Measurements from ENCODE around the gene ZNF541.
"Not testable (repeated sequence)": the region's sequence is repeated elsewhere in the genome, so short reads cannot be mapped to it uniquely, and the experiment has no call there.

The ZNF541 gene

GRCh38 chr19:47573071-47574026 is at the start of gene ZNF541:
ZNF541 (minus strand) TSS chr19:47573148; CDS start chr19:47555856, 17,292 bp downstream.
- DNase-seq = no peak

DNA sequence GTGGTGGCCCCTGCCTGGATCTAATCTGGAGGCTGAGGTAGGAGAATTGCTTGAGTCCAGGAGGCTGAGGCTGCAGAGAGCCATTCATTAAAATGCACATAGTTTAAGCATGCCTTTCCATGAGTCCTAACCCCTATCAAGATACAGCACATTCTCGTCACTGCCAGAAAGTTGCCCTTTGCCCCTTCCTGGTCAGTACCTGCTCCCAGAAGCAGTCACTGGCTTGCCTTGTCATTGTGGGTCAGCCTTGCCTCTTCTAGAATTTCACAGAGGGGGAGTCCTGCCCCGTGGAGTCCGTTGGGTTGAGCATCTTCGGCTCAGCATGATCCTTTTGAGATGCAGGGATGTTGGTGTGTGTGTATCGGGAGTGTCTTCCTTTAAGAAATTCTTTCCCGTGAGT is 46.8 kb upstream of the ZNF541 start:
- DNase-seq = no peak

DNA sequence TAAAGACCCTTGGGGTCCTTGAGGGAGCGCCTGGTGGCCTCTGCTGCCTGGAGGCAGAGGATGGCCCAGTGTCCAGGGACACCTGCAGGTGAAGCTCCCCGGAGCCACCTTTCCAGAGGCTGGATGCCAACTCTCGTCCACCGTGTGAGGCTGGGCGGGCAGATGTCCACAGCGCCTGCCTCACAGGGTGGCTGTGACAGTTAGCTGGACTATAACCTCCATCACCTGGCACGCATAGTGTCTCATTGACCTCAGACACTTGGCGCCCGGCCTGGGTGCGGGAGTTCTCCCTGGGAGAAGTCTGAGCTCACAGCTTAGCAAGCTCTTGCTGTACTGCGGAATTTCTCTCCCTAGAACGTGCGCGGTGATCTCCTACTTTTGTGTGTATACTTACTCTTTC is 45.8 kb upstream of the ZNF541 start:
- no peak for DNase-seq

DNA sequence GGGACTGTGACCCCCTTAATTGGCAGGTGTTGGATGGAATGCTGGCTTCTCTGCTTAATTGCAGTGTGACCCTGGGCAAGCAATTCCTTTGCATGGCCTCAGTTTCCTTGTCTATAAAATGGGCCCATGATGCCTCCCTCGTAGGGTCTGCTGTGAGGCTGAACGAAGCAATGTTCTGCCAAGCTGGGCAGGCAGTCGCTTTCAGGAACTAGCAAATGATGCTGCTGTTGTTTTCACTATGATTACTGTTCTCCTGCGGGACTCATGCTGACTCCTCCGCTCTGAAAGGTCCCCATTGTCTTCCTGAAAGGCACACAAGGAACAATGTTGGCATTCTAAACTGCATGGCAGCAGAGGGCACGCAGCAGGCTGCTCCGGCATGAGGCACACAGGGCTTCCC is 42.8 kb upstream of the ZNF541 start:
- no peak for DNase-seq

DNA sequence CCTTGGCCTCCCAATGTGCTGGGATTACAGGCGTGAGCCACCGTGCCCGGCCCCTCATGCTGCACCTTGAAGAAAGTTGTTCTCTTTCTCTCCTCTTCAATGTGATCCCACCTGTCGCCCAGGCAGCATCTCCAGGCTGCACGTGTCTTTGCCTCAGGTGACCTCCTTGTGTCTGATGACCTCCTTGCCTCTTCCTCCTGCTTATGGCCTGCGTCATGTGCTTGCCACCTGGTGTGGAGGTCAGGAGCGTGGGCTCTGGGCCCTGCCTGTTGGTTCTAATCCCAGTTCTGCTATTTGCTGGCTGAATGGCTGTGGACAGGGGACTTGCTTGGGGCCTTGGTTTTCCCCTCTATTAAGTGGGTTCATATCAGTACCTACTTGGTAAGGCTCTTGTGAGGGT is 42.3 kb upstream of the ZNF541 start:
- DNase-seq = no peak

- no peak for DNase-seq
Observed at GRCh38 chr19:47614559-47614958, 41.6 kb upstream of the ZNF541 start.

DNA sequence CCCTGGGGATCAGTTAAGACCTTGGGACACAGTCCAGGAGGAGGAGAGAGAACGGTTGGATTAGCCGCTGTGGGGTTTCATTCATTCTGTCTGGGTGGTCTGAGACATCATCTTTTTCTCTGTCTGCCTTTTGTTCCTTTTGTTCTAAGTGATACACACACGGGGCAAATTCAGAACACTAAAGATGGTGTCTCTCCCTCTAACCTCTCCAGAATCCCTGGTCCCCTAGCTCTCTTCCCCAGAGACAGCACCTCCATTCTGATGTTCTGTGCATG is 41.0 kb upstream of the ZNF541 start:
- no peak for DNase-seq

DNA sequence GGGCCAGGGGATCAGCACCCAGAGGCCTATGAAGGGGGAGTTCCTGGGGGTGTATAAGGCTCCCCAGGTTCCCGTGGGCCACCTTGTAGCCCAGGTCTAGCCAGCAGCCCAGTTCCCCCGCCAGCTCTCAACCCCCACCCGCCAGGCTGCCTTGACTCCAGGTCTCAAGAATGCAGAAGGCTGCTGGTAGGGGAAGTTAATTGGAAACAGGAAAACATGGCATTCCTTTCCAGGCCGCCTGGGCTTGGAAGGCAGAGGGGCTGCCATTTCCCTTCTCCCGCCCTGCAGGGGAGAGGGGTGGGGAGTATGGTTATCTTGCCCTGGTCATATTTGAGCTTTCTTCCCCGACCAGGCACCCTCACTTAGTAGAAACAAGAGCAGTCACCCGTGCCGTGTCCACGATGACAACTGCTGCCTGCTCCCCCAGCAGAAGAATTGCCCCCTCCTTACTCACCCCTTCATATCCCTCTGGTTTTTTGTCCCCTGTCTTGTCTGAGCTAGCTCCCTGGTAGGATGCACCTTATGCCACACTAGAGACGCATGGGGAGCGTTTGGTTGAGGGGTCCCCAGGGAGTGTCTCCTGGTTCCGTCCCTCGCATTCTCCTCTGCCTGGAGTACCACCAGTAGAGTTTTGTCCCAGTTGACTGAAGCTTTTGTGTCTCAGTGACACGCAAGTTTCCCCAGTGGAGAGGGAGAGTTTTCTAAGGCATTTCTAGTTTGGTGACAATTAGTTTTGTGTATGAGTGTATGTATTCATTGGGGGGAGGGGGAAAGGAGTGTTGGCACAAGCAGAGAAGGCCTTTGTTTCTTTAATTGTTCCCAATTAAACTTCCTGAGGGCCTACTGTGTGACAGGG is 40.4 kb upstream of the ZNF541 start:
- DNase-seq = peak; percentile 43

- no peak for DNase-seq
Observed at GRCh38 chr19:47610902-47611301, 38.0 kb upstream of the ZNF541 start.

- DNase-seq = no peak
Observed at GRCh38 chr19:47609906-47610894, 37.3 kb upstream of the ZNF541 start.

DNA sequence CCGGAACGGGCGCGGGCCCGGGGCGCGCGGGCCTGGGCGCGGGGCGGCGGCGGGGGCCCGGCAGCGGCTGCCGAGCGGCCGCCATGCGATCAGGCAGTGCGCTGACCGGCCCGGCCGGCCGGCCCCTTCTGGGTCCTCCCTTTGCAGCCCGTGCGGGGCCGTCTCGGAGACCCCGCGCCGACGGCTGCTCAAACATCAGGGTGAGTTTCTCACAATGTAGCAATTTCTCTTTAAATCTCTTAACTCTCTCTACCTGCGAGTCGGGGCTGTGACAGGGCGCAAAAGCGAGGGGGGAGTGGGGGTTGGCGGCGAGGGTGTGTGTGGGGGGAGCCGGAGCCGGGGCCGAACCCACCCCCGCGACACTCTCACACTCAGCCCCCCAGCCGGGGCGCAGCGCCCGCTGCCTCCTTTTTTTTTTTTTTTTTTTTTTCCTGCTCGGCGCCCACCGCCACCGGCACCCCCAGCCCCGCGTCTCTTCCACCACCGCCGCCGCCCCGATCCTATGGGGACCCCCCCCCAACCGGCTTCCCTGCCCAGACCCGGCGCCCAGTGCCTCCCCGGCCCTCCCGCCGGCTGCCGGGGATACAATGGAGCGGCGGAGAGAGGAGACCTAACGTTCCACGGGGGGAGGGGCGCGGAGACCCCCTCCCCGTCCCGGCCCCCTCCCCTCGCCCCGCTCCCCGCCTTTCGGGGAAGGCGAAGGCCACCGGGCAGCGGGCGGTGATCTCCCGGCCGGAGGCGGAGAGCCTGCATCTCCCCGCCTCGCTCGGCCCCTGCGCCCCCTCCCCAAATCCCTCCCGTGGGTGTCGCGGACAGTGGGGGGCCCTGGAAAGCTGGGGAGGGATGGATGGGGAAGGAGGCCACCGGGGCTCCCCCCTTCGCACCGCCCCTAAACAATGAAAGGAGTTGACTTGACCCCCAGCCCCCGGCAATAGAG is 36.3 kb upstream of the ZNF541 start, which contains the start of gene BICRA:
BICRA (plus strand) TSS at position 166 of the 937 bp plus-strand sequence. CDS start 64,441 bp downstream, outside the sequence.
- DNase-seq = peak; percentile 88

GRCh38 chr19:47608074-47608918 is 35.3 kb upstream of the ZNF541 start:
- peak; percentile 91 for DNase-seq

DNA sequence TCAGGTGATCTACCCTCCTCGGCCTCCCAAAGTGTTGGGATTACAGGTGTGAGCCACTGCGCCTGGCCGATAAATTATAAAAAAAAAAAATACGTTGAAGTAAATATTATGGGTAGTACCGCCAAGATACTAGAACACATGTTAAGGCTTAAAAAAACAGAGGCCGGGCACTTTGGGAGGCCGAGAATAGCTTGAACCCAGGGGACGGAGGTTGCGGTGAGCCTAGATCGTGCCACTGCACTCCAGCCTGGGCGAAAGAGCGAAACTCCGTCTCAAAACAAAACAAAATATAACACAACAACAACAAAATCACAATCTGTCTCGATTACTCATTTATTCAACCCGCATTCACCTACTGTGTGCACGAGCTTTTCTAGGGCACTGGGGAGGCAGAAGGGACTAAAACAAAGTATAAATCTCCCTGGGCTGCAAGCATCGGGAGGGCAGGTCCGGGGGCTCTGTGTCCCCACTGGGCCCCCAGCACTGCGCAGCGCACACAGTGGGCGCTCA is 34.7 kb upstream of the ZNF541 start:
- no peak for DNase-seq

GRCh38 chr19:47603706-47604565 is 31.0 kb upstream of the ZNF541 start:
- no peak for DNase-seq

DNA sequence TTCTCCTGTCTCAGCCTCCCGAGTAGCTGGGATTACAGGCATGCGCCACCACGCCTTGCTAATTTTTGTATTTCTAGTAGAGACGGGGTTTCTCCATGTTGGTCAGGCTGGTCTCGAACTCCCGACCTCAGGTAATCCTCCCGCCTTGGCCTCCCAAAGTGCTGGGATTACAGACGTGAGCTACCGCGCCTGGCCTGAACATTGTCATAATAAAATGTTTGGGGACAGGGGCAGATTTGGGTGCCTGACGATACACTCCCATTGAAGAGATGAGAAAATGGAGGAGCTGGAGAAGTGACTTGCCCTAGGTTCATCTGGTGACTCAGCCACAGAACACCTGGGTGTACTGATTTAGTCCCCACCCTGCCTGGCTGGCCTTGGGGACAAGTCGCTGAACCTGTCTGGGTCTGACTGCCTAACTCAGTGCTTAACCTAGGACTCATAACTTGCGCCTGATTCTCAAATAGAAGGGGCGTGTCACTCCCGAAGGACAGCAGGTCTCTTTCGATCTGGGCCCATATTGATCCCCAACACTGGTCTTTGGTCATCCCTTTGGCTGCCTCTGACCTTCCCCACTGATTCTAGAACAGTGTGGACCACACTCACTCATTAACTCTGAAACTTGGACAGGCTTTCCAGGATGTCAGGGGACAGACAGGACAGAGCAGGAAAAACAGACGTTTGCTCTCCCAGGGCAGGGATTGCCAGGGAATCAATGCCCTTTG is 28.4 kb upstream of the ZNF541 start:
- no peak for DNase-seq

GRCh38 chr19:47600246-47601179 is 27.6 kb upstream of the ZNF541 start:
- DNase-seq = peak; percentile 81

DNA sequence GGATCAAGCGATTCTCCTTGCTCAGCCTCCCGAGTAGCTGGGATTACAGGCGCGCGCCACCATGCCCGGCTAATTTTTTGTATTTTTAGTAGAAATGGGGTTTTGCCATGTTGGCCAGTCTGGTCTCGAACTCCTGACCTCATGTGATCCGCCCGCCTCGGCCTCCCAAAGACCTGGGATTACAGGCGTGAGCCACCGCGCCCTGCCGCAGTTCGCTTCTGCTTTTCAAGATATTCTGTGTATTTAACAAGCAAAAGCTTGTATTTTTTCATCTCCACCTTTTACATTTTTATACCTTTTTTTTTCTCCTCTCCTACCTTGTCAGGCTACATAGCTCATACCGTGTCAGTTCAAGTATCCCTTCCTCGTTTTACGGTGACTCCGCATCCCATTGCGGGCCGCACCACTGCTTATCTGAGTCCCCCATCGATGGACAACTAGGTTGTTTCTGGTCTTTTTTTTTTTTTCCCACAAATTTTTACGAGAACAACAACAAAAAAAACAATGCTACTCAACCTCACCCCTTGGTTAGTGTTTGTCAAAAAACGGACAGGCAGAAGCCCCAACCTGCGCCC is 26.8 kb upstream of the ZNF541 start:
- DNase-seq = not testable (repeated sequence)

All from 8988T (cell line).